ENCODE results near the gene ATG9A. TPM values are rescaled to one million over a fixed set of nuclear protein-coding genes. Genes with fewer than 3 reads are reported as not detected.

ATG9A gene
- total and polyA plus RNA-seq, 9 of the 15 experiments (the other 6 are each of a cell fraction or from before 2014, with no cell fraction given) = 0.25 to 65.6 (median 23.4) TPM

DNA sequence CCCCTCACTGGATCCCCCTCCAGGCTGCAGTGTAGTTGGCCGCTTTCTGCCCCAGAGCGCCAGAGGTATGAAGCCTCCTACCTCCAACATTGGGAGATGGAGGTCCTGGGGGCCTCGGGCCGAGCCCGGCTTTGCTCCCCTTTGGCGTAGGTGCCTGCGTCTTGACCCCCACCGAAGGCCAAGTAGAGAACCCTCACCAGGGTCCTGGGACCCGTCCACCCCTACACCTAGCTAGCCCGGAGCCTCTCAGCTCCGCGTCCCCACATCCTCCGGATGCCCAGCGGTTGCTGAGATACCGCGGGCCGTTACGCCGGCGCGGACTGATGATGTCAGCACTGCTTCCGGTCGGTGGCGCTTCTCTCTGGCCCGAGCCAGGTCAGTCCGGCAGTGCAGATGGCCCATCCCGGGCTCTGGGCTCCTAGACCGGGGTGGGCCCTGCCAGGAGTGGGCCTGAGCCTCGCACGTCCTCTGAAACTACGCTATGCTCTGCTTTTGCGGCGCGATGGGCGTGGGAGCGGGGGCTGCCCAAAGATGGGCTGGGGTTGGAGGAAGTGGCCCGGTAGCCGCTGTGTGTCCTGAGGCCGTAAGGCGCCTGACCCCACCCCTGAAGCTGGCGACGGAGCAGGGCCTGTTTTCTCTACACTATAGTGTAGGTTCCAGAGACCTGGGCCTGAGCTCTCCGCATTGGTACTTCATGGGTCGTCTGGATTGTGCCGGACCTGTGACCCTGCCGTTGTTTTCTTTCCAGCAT lies 15.9 kb upstream of the ATG9A start, which contains the start of the genes GLB1L and STK16 (continued):
- TF ChIP-seq, protein P1, sequence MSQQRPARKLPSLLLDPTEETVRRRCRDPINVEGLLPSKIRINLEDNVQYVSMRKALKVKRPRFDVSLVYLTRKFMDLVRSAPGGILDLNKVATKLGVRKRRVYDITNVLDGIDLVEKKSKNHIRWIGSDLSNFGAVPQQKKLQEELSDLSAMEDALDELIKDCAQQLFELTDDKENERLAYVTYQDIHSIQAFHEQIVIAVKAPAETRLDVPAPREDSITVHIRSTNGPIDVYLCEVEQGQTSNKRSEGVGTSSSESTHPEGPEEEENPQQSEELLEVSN (IDR thresholded peaks at IDR 0.05; ENCODE audit: borderline replicate concordance in 1 of 2, extremely low read depth in 1 of 2, insufficient read depth in 1 of 2, insufficient read length in 1 of 2, low read depth in 1 of 2, low read length in 1 of 2, poor library complexity in 1 of 2, severe bottlenecking in 1 of 2) = peak in 1 of 2 experiments; percentile 42
- TF ChIP-seq RHOXF2B (CRISPR knock-in tag; conservative IDR thresholded peaks at IDR 0.05) (no peak), PHF8 (IDR thresholded peaks at IDR 0.05; ENCODE audit: borderline replicate concordance, low read length) (peak; percentile 97), LCOR (CRISPR knock-in tag; IDR thresholded peaks at IDR 0.05) (0 out of 2 replicates have a peak, but pooled peaks have one; percentile 12), POLR2H (tag; IDR thresholded peaks at IDR 0.05; ENCODE audit: low read depth) (peak; percentile 69), CXXC5 (CRISPR knock-in tag; IDR thresholded peaks at IDR 0.05) (peak; percentile 61), ELF2 (CRISPR knock-in tag; IDR thresholded peaks at IDR 0.05) (peak; percentile 50; the same call in 1 of the 2 replicates), FOXA1 (IDR thresholded peaks at IDR 0.05; ENCODE audit: borderline replicate concordance) (no peak), CREM (IDR thresholded peaks at IDR 0.05; ENCODE audit: low read depth) (peak; percentile 99), GABPA (tag; conservative IDR thresholded peaks at IDR 0.05; ENCODE audit: low read depth) (peak; percentile 92), MAZ (CRISPR knock-in tag; conservative IDR thresholded peaks at IDR 0.05 in 1 of 2, IDR thresholded peaks at IDR 0.05 in 1 of 2) (peak; percentile 68 to 80; a peak in 3 of 4 replicates), C11orf30 (IDR thresholded peaks at IDR 0.05; ENCODE audit: low read depth) (peak; percentile 95), RFX1 (IDR thresholded peaks at IDR 0.05) (peak; percentile 88), HLTF (IDR thresholded peaks at IDR 0.05) (no peak), TEAD2 (tag; IDR thresholded peaks at IDR 0.05) (no peak), MBD2 (IDR thresholded peaks at IDR 0.05; ENCODE audit: borderline replicate concordance, low read depth) (0 out of 2 replicates have a peak, but pooled peaks have one; percentile 28)
- TF ChIP-seq, protein P2, sequence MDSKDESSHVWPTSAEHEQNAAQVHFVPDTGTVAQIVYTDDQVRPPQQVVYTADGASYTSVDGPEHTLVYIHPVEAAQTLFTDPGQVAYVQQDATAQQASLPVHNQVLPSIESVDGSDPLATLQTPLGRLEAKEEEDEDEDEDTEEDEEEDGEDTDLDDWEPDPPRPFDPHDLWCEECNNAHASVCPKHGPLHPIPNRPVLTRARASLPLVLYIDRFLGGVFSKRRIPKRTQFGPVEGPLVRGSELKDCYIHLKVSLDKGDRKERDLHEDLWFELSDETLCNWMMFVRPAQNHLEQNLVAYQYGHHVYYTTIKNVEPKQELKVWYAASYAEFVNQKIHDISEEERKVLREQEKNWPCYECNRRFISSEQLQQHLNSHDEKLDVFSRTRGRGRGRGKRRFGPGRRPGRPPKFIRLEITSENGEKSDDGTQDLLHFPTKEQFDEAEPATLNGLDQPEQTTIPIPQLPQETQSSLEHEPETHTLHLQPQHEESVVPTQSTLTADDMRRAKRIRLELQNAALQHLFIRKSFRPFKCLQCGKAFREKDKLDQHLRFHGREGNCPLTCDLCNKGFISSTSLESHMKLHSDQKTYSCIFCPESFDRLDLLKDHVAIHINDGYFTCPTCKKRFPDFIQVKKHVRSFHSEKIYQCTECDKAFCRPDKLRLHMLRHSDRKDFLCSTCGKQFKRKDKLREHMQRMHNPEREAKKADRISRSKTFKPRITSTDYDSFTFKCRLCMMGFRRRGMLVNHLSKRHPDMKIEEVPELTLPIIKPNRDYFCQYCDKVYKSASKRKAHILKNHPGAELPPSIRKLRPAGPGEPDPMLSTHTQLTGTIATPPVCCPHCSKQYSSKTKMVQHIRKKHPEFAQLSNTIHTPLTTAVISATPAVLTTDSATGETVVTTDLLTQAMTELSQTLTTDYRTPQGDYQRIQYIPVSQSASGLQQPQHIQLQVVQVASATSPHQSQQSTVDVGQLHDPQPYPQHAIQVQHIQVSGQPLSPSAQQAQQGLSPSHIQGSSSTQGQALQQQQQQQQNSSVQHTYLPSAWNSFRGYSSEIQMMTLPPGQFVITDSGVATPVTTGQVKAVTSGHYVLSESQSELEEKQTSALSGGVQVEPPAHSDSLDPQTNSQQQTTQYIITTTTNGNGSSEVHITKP (IDR thresholded peaks at IDR 0.05; ENCODE audit: partially characterized antibody) = peak; percentile 50
